Measurements from ENCODE around the gene GP1BA. TPM values are rescaled to one million over a fixed set of nuclear protein-coding genes. Genes with fewer than 3 reads are reported as not detected.

The GP1BA gene
- total RNA-seq, 1 donor from 2014 or later, result not detected

DNA sequence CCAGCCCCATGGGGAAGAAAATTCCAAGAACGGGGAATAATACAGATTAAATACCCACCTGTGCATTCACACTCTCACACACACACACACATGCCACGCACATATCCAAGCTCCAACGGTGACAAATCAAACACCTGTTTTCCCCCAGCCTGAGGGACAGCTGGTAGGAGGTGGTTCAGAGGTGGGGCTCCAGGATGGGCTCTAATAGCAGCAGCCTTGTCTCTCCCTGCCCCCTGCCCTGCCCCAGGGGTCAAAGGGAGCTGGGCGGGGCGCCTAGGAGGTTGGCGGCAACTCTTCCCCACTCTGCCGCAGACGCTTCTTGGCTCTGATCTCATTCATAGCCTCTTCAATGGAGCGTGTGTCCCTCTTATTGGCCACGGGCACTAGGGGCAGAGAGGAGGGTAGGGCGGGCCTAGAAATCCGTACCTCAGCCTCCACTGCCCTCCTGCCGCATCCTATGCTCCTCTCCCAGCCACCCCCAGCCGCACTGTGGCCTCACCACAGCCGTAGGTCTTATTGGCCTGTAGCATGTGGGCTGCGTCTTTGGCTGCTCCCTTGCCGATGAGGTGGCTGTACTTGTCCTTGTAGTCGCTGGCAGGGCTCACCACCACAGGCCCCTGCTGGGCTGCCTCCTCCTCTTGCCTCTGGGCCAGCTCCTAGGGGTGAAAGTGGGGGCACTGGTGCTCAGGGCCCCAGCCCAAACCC lies 27.3 kb downstream of the GP1BA start:
- TF ChIP-seq, protein P1, sequence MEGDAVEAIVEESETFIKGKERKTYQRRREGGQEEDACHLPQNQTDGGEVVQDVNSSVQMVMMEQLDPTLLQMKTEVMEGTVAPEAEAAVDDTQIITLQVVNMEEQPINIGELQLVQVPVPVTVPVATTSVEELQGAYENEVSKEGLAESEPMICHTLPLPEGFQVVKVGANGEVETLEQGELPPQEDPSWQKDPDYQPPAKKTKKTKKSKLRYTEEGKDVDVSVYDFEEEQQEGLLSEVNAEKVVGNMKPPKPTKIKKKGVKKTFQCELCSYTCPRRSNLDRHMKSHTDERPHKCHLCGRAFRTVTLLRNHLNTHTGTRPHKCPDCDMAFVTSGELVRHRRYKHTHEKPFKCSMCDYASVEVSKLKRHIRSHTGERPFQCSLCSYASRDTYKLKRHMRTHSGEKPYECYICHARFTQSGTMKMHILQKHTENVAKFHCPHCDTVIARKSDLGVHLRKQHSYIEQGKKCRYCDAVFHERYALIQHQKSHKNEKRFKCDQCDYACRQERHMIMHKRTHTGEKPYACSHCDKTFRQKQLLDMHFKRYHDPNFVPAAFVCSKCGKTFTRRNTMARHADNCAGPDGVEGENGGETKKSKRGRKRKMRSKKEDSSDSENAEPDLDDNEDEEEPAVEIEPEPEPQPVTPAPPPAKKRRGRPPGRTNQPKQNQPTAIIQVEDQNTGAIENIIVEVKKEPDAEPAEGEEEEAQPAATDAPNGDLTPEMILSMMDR (conservative IDR thresholded peaks at IDR 0.05), result no peak
- no peak for DNase-seq (ENCODE audit: extremely low spot score, unreplicated experiment)
- Mint-ChIP-seq H3K36me3 (peaks cover 13% of the 10 kb centered on the region), H3K4me1 (ENCODE audit: unreplicated experiment) (peaks cover 11% of the 10 kb centered on the region), H3K9me3 (no peaks in the 10 kb centered on the region), H3K27me3 (no peaks in the 10 kb centered on the region), H3K4me3 (no peak overlapping the region), H3K27ac (peak overlapping the region; percentile 60)

DNA sequence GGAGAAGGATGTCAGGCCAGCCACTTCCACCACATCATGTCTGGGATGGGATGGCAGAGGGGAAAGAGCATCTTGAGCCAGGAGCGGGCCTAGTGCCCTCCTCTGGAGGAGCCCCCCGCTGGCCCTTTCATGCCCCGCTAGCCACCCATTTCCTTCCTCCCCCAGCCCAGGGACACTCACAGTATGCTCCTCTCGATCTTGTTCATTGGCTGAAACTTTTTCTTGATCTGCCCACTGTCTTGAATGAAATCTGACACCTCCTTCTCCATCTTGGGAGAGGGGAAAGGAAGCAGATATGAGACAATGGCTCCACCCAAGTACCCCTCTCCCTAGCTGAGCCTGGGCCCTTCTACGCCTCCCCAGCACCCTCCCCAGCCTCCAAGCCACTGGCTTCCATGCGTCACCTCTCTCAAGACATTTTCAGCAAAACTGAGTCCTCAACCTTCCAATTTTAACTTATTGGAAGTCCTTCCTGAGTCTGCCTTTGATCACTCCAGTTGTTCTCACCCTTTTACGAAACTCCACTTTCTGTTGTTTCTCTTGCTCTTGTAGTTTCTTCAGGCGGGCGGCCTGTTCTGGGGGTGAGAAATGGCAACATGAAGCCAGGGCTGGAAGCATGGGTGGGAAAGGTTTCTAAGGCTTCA lies 28.3 kb downstream of the GP1BA start:
- H3K27ac Mint-ChIP-seq, result no peak overlapping the region
- peaks cover 16% of the 10 kb centered on the region for H3K4me1 Mint-ChIP-seq (ENCODE audit: unreplicated experiment)
- DNase-seq (ENCODE audit: extremely low spot score, unreplicated experiment), result no peak
- TF ChIP-seq, protein P1 (conservative IDR thresholded peaks at IDR 0.05), result no peak
- no peaks in the 10 kb centered on the region for H3K27me3 Mint-ChIP-seq
- peaks cover 17% of the 10 kb centered on the region for H3K36me3 Mint-ChIP-seq
- no peak overlapping the region for H3K4me3 Mint-ChIP-seq
- no peaks in the 10 kb centered on the region for H3K9me3 Mint-ChIP-seq

DNA sequence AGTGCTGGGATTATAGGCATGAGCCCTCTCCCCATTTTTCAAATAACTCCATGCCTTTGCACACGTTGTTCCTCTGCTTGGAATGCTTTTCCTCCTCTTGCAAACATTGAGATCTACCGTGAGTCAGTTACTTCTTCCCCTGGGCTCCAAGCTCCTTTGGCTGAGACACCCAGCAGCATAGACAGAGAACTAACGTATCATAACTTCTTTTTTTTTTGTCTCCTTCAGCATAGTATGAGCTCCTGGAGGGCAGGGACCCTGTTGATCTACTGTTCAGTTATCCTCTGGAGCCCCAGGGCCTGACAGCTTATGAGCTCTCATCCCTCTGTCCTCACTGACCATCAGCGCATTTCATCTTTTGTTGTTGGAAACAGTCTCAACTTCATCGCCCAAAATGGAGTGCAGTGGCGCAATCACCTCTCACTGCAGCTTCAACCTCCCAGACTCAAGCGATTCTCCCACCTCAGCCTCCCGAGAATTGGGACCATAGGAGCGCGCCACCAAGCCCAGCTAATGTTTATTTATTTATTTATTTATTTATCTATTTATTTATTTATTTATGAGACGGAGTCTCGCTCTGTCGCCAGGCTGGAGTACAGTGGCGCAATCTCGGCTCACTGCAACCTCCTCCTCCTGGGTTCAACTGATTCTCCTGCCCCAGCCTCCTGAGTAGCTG lies 33.4 kb downstream of the GP1BA start:
- Mint-ChIP-seq H3K4me1 (ENCODE audit: unreplicated experiment) (peaks cover 33% of the 10 kb centered on the region), H3K27me3 (no peaks in the 10 kb centered on the region), H3K27ac (no peak overlapping the region), H3K36me3 (peaks cover 22% of the 10 kb centered on the region), H3K4me3 (peak overlapping the region; percentile 56), H3K9me3 (no peaks in the 10 kb centered on the region)
- TF ChIP-seq, protein P1 (conservative IDR thresholded peaks at IDR 0.05), result no peak
- DNase-seq (ENCODE audit: extremely low spot score, unreplicated experiment), result no peak

DNA sequence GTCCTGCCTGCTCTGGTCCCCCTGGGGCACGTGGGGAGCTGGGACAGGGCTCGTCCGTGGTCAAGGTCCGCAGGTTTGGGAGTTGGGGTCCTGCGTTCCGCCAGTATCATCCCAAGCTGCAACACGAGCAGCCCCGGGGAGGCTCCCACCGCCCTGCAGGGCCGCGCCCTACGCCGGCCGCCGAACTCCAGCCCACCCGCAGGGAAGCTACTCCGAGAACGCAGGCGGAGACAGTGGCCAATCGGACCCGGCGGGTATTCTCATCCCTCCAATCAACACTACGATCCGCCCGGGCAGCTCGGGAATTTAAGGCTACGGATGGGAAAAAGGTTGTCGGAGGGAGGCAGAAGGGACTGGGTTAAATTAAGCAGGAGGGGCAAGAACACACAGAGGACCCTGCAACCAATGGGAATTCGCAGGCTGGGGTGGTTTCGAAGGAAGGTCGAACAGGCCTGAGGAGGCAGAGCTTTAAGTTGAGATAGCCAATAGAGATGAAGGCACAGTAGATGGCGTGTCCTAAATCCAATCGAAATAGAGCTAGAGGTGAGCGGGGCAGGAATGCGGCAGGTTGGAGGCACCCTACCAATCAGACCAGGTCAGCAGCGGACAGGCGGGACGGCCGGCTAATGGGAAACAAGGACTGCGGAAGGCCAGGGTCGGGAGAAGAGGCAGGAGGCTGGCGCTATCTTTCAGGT lies 34.9 kb downstream of the GP1BA start:
- Mint-ChIP-seq H3K36me3 (peaks cover 20% of the 10 kb centered on the region), H3K4me1 (ENCODE audit: unreplicated experiment) (peaks cover 37% of the 10 kb centered on the region), H3K9me3 (no peaks in the 10 kb centered on the region), H3K27ac (no peak overlapping the region), H3K27me3 (no peaks in the 10 kb centered on the region), H3K4me3 (no peak overlapping the region)
- TF ChIP-seq, protein P1 (conservative IDR thresholded peaks at IDR 0.05), result no peak
- peak; percentile 96 for DNase-seq (ENCODE audit: extremely low spot score, unreplicated experiment)

Measured in type B pancreatic cell (in vitro differentiated cells).